Measurements from ENCODE around the gene CCL7. TPM values are rescaled to one million over a fixed set of nuclear protein-coding genes. Genes with fewer than 3 reads are reported as not detected.

The CCL7 gene
- total and polyA plus RNA-seq, 4 donors, result not detected

GRCh38 chr17:34246881-34247280 is 23.1 kb upstream of the CCL7 start (continued):
- TF ChIP-seq HNF4G (IDR thresholded peaks at IDR 0.05) (no peak), FOXA1 (IDR thresholded peaks at IDR 0.05) (no peak), NR2F2 (IDR thresholded peaks at IDR 0.05) (no peak), CTCF (IDR thresholded peaks at IDR 0.05; ENCODE audit: low read depth, low read length, missing input control) (no peak), JUND (IDR thresholded peaks at IDR 0.05) (no peak), HNF4A (conservative IDR thresholded peaks at IDR 0.05) (no peak), GABPA (IDR thresholded peaks at IDR 0.05 in 1 of 2, conservative IDR thresholded peaks at IDR 0.05 in 1 of 2) (no peak), TAF1 (conservative IDR thresholded peaks at IDR 0.05) (no peak), RXRA (IDR thresholded peaks at IDR 0.05) (no peak)

GRCh38 chr17:34248511-34249024 is 21.5 kb upstream of the CCL7 start:
- Histone ChIP-seq H3K4me1 (ENCODE audit: control insufficient read depth in 4 of 4, insufficient read depth in 4 of 4, low read length in 3 of 4) (peaks cover 0 to 6% (median 2%) of the 10 kb centered on the region in 4 donors), H3K27ac (ENCODE audit: low read depth in 1 of 2, low read length in 2 of 2) (no peak overlapping the region), H3K9me3 (ENCODE audit: control insufficient read depth in 4 of 4, low read length in 3 of 4) (no peaks in the 10 kb centered on the region), H3K9ac (ENCODE audit: low read depth in 1 of 2, low read length in 2 of 2) (no peak overlapping the region), H3K36me3 (ENCODE audit: control insufficient read depth in 4 of 4, insufficient read depth in 3 of 4, low read depth in 1 of 4, low read length in 3 of 4) (no peaks in the 10 kb centered on the region), H3K27me3 (ENCODE audit: control insufficient read depth in 4 of 4, insufficient read depth in 4 of 4, low read length in 3 of 4) (no peaks in the 10 kb centered on the region), H3K4me3 (ENCODE audit: low read depth in 1 of 3, low read length in 3 of 3) (no peak overlapping the region)
- no peak for TF ChIP-seq EGR1 (IDR thresholded peaks at IDR 0.05; ENCODE audit: low read depth in 2 of 2)
- no peak for TF ChIP-seq MAX (IDR thresholded peaks at IDR 0.05)
- no peak for TF ChIP-seq YY1 (IDR thresholded peaks at IDR 0.05)
- no peak for TF ChIP-seq JUND (IDR thresholded peaks at IDR 0.05)
- no peak for TF ChIP-seq REST (IDR thresholded peaks at IDR 0.05)
- TF ChIP-seq HNF4A (conservative IDR thresholded peaks at IDR 0.05), result no peak
- TF ChIP-seq RXRA (IDR thresholded peaks at IDR 0.05), result no peak
- TF ChIP-seq SP1 (IDR thresholded peaks at IDR 0.05), result no peak
- no peak for TF ChIP-seq CTCF (IDR thresholded peaks at IDR 0.05; ENCODE audit: low read depth, low read length, missing input control)
- TF ChIP-seq FOXA1 (IDR thresholded peaks at IDR 0.05), result no peak
- no peak for TF ChIP-seq HNF4G (IDR thresholded peaks at IDR 0.05)
- TF ChIP-seq, protein P1, sequence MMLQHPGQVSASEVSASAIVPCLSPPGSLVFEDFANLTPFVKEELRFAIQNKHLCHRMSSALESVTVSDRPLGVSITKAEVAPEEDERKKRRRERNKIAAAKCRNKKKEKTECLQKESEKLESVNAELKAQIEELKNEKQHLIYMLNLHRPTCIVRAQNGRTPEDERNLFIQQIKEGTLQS (IDR thresholded peaks at IDR 0.05), result no peak
- TF ChIP-seq, protein P2, sequence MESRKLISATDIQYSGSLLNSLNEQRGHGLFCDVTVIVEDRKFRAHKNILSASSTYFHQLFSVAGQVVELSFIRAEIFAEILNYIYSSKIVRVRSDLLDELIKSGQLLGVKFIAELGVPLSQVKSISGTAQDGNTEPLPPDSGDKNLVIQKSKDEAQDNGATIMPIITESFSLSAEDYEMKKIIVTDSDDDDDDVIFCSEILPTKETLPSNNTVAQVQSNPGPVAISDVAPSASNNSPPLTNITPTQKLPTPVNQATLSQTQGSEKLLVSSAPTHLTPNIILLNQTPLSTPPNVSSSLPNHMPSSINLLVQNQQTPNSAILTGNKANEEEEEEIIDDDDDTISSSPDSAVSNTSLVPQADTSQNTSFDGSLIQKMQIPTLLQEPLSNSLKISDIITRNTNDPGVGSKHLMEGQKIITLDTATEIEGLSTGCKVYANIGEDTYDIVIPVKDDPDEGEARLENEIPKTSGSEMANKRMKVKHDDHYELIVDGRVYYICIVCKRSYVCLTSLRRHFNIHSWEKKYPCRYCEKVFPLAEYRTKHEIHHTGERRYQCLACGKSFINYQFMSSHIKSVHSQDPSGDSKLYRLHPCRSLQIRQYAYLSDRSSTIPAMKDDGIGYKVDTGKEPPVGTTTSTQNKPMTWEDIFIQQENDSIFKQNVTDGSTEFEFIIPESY (IDR thresholded peaks at IDR 0.05), result no peak
- no peak for TF ChIP-seq RAD21 (IDR thresholded peaks at IDR 0.05)
- TF ChIP-seq GABPA (IDR thresholded peaks at IDR 0.05 in 1 of 2, conservative IDR thresholded peaks at IDR 0.05 in 1 of 2), result no peak
- no peak for DNase-seq (ENCODE audit: low spot score)
- 73% methylated on average over 6 of the region's 6 CpGs for WGBS

Measured in liver (tissue), 9 donors.